CD4-positive, alpha-beta T cell treated with Interleukin-10 for 1 hour (primary cell): ENCODE results near the gene CD248.
A peak's percentile ranks its signal among the peaks of the same experiment; 100 is the strongest.

Experiments
- DNase-seq: peaks from one replicate; pipeline ENCODE4 v3.0.0-alpha.2; 2020

The CD248 gene

DNA sequence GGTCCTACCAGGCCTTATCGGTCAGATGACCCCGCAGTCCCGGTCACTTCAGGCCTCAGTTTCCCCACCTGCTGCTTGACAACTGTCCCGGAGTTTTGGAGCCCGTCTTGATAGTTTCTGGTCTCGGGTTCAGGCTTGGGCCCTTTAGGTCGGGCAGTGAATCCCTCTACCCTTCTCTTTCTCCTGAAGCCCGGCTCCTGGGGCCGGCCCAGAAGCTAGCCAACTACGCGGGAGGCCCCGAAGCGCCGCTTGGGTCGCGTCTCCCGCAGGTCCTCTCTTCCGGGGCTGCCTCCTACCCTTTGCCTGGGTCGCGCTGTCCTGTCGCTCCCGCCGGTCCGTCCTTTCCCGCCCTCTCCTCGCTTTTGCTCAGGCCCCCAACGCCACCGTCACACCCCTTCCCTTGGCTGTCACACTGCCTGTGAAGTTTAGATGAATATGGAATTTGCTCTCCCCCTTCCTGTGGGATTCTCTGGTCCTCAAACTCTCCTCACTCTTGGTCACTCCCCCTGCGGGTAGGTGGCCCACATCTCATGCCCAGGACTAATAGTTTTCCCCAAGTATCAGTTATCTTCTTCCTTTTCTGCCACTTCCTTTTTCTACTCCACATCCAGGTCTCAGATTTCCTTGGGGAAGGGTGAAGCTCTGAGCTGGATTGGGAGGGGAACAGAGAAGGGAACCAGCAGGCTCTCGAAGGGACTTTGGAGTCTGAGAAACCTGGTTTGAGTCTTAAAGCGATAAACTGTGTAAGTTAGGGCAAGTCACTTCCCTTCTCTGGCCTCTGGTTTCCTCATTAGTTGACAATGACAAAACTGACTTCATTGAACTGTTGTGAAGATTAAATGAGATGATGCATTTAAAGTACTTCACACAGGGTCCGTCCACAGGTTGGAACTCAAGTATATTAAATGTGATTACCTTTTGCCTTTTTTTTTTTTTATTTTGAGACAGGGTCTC is 47.6 kb downstream of the CD248 start:
- no peak for DNase-seq

DNA sequence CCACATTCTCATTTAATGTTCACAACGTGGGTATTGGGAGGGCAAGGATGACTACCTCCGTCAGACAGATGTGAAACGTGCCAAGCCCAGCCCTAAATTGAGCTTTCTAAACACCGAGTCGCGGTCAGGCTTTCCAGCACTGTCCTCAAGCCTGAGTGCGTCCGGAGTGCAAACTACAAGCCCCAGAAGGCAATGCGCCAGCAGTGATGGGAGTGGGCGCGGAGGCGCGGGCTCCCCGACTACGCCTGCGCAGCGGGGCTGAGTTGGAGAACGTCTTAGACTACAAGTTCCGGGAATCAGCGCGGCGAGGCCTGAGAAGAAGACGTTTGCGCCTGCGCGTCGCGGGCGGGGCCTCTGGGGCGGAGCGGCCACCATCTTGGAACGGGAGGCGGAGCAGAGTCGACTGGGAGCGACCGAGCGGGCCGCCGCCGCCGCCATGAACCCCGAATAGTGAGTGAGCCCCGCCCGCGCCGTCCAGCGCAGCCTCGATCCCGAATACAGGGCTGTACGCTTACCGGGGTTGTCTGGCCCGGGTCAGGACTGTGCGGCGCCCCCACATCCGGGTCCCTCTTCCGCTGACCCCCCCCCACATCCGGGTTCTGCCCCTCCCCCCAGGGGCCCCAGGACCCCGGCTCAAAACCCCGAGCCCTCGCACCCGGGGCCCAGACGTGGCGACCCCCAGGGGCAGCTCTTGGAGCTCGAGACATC is 48.4 kb downstream of the CD248 start, which contains the start of gene RAB1B:
TSS of gene RAB1B (plus strand) at position 396 of the 708 bp plus-strand sequence. CDS start at position 437, 41 bp downstream.
- peak; percentile 100 for DNase-seq

DNA sequence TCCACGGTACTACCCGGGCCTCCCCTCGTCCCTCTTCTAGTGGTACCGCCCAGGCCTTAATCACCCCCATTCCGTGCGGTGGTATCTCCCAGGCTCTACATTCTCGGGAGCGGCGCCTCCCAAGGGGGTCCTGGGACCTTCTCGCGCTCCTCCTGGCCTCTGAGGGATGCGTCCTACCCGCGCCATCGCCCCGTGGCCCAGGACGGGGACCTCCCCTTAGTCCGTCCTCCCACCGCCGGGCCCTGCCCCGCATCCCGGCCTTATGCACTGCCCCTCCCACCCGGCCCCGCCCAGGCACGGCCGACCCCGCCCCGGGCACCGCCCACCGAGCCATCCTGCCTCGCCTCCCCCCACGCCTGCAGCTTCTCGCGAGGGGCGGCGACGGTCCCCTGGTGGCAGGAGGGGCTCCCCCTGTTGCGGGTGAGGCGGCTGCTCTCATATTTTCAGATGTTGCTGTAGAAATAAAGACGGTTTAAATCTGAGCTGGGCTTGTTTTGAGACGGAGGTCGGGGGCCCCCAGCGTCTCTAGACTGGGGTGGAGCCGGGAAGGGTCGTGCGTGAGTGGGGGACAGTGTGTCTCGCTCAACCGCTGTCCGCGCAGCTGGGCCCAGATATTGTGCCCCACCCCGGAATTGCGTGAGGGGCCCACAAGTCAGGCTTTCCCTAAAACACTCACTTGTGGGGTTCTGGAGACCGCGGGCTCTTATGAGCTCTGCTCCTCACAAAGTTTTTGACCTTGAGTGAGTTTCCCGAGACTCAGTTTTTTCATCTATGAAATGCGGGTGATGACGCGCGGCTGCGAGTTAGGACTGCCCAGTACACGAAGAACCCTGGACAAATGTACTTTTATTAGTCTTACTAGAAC is 49.2 kb downstream of the CD248 start:
- peak; percentile 90 for DNase-seq

DNA sequence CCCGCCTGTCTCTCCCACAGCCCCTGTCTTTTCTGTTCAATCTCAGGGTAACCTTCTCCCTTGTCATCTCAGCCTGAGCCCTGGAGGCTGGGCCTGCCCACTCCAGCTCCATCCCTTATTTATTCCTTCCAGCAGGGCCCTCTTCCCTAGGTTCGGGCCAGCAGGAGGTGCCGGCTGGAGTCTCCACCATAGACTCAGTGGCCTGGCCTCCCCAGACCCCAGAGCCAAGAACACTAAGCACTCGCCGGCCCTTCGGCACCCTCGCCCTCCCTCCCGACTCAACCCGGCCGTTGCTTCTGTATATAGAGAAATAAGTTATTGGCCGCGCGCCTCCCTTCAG is 49.8 kb downstream of the CD248 start:
- no peak for DNase-seq

DNA sequence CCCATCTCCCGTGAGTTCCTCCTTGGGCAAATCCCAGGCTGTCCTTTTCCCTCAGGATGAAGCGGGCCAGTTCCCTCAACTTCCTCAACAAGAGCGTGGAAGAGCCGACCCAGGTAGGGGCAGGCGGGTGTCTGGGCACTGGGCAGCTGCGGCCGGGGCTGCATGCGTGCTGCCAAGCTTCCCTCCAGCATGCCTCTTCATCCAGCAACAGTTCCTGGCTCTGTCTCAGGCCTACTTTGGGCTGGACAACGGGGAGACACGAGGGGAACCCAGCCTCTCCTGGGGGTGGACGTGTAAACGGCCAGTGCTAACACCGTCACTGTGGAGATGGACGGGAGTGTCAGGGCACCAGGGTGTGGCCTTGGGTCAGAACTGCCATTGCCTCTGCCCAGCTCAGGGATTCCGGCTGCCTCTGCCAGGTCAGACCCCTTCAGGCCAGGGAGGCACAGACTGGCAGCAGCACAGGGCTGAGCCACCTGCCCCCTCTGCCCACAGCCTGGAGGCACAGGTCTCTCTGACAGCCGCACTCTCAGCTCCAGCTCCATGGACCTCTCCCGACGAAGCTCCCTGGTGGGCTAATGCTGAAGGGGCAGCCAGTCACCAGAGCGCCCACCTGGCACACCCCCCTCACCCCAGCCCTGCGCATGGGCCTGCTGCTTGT is 50.3 kb downstream of the CD248 start:
- no peak for DNase-seq

DNA sequence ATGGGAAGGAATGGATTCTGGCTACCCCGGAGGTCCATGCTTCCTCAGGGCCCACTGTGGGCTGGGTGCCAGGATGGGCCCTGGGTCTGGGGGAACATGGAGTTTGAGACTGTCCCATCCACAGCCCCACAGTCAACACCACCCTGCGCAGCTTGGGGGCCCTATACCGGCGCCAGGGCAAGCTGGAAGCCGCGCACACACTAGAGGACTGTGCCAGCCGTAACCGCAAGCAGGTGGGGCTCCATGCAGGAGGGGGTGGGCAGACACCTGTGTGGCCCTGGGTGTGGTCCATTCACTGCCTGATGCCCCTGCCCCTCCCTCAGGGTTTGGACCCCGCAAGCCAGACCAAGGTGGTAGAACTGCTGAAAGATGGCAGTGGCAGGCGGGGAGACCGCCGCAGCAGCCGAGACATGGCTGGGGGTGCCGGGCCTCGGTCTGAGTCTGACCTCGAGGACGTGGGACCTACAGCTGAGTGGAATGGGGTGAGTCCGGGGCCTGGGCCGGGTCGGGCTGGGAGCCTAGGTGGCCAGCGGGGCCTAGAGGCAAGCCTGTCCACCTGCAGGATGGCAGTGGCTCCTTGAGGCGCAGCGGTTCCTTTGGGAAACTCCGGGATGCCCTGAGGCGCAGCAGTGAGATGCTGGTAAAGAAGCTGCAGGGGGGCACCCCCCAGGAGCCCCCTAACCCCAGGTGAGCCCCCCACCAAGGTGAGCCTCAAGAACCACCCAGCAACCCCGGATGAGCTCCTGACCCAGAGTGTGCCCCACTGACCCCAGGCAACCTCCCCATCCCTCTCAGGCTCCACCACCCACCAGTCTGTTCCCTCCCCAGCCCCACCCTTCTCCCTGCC is 51.1 kb downstream of the CD248 start:
- DNase-seq: no peak

DNA sequence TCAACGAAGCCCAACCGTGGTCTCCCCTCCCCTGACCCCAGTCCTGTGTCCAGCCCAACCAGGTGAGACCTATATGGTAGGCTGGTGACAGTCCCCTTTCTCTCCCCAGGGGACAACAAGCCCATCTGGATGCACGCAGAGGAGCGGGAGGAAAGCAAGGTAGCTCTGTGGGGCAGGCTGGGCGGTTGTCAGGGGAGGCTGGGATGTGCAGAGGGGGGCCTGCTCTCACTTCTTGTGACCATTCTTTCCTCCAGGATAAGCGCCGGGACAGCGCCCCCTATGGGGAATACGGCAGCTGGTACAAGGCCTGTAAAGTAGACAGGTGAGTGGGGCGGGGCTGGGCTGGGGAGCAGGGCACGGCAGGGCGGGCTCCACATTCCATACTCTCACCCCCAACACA is 51.9 kb downstream of the CD248 start:
- DNase-seq: peak; percentile 51
